SKM-1 (cell line): ENCODE data around the gene RPTOR.
A peak's percentile ranks its signal among the peaks of the same experiment; 100 is the strongest.

Experiments
- DNase-seq: peaks from one replicate; lab custom pipeline; 2025; ENCODE audit not compliant: unreplicated experiment; lab: John Stamatoyannopoulos, UW

The RPTOR gene

DNA sequence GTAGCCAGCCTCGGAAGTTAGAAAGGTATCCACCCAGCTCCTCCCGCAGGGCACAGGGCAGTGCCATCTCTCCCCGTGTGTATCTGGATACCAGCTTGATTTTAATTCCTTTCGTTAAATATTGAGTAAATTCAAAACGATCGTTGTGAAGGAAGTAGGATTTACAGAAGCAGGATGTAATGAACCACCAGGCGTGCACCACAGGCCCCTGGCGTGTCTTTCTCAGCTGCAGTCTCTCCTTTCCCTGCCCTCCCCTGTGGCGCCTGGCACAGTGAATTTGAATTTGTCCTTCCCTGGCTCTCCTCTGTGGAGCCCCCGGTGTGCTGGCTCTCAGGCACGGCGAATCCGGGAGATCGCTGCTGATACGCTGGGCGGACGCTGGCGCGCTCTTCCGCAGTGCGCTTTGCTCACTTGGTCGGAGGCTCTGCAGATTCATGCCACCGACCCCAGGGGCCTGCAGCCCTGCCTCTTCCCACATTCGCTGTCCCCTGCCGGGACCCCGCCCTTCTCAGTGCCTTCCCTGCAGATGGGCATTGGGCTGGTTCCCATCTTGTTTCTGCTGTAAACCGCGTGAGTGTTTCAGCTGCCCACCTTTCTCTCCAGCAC, 164.6 kb downstream of the RPTOR start:
- no peak for DNase-seq

DNA sequence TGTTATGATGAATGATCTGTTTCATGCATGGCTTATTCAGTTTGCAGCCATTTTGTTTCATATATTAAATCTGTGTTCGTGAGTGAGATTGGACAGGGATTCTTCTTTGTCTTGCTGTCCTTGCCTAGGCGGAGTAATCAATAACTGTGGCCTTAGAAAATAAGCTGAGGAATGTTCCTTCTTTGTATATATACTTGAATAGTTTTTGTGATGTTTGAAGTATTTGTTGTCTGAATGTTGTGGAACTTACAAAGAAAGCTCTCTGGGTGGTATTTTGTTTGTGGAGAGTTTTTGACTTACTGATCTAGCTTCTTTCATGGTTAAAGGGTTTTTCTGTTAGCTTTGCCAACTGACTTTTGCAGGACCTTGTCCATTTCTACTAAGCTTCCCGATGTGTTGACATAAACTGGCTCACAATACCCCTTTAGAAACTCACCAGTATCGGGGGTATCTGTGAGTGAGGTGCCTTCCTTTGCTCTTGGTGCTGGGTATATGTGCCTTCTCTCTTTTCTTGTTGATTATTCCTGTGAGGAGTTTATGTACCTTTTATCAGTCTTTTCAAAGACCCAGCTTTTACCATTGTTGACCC, 166.2 kb downstream of the RPTOR start:
- no peak for DNase-seq

DNA sequence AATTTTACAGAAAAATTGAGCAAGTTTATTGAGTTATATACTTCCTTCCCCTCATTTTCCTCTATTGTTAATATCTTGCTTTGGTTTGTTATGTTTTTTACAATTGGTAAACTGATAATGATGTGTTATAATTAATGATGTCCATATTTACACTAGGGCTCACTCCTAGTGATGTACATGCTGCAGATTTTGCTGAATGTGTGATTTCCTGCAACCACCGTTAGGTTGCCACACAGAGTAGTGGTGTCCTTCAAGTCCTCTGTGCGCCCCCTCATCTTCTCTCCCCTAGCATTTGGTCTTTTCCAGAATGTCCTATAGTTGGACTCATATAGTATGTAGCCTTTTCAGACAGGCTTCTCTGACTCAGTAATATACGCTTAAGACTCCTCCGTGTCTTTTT, 167.5 kb downstream of the RPTOR start:
- no peak for DNase-seq

DNA sequence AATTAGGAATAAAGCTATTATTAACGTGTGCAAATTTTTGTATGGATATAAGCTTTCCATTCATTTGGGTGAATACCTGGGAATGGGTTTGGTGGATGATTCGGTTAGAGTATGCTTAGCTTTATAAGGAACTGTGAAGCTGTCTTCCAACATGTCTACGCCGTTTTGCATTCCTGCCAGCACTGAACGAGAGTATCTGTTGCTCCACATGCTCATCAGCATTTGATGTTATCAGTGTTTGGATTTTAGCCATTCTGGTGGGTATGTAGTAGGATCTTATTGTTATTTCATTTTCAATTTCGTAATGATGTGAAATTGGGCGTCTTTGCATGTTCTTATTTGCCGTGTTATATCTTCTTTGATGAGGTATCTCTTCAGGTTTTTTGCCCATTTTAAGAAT, 168.0 kb downstream of the RPTOR start:
- no peak for DNase-seq

DNA sequence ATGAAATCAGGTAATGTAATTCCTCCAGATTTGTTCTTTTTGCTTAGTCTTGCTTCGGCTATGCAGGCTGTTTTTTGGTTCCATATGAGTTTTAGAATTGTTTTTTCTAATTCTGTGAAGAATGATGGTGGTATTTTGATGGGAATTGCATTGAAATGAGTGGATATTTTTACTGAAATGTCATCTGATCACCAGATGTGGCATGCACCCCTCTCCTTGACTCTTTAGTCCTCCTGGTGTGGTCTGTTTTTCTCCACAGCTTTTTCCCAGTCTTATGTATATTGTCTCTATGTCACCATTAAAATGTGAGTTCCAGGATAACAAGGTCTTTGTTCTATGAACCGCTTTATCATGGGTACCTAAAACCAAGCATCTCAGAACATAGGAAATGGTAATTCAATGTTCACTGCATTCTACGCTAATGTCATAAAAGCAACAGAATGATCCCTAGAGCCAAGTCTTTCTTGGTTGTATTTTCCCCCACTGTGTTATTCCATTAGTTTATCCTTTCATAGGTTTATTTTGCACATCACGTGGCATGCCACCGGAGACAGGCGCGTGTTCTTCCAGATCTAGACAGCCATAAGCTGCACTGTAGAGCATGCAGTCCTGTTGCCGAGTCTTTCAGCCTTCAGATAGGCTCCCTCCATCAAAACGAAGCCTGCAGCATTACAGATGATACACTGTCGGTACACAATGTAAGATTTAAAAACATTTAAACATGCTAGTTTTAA, 172.5 kb downstream of the RPTOR start:
- no peak for DNase-seq

DNA sequence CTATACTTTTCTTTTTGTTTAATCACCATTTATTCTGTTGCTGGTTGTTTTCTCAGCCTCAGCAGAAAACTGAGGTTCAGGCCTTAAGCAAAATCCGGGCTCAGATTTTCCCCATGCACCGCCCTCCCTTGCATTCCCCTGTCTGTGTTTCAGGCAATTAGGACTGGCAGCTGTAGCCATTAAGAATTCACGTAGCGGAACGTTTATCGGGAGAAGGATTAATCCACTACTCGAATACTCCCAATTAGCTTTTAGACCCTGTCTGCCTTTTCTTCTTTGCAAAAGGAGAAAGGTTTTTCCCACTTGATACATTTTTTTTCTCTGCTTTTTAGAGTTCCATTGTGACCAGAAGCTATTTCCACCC, 173.1 kb downstream of the RPTOR start:
- no peak for DNase-seq

DNA sequence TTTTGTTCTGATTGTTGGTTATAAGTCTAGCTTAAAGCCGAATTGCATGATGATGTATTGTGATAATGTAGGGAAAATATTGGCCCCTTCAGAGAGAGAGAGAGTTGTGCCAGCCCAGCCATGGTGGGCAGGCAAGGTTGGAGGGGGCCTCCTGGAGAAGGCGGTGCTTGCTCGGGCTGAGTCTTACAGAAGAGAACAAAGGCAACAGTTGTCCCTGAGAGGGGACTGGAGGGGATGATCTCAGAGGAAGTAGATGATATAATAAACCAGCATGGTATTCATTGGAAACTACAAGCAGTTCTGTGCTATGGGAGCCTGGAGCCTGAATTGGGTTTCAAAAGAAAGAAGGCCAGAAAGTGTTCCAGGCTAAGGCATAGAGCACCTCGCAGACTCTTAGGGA, 173.8 kb downstream of the RPTOR start:
- DNase-seq: no peak

DNA sequence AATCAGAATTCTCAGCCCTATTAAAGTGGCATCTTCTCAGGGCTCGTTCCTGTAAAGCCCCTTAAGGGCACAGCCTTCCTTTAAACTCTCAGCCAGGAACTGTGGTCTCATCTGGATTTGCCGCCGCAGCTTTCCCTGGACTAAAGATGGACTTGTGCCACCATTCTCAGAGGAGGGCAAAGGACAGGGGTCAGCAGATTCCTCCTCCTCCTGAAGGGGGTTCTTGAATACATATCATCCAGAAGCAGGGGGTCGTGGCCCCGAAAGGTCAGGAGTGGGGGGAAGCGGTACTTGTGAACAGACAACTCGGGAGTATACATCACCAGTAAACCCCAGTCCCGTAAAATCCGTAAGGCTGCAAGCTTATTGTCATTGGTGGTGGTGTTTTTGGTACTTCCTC, 174.8 kb downstream of the RPTOR start:
- no peak for DNase-seq

DNA sequence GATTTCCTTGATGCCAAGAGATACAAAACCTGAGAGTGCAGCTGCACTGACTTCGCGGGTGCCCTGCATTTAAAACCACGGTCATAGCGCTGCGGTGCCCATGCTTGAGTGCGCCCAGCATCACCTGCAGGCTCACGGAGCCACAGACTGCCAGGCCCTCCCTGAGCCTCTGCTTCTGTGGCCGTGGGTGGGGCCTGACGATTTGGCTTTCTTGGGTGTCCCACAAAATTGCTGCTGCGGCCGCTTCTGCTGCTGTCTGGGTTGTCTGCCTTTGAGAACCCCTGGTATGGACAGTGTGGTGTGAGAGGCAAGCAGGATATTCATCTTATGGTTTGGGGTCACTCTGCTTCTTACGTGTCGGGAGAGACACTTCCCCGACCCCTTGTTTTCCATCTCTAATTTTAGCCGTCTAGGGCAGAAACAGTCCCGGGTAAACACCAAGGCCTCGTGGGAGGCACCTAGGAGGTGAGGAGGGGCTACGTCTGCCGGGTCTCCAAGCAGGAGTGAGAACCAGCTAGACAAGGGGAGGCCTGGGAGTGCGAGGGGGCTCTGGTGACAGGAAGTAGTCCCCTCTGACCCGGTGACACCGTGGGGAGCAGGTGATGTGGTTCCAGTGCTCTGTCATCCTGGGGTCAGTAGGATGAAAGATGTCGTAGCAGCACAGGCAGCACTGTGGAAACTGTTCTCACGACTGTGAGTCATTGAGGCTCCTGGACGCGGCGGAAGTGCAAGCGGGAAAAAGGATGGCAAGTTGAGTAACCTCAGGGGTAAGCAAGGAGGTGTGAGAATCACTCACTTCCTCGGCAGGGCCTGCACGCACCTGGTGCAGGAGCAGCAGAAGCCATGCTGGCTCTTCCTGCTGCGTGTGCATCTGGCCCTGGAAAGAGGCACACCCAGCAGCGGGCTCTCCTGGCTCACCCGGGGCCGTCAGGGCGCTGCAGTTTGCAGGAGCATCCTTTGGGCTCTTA, 176.3 kb downstream of the RPTOR start:
- no peak for DNase-seq

DNA sequence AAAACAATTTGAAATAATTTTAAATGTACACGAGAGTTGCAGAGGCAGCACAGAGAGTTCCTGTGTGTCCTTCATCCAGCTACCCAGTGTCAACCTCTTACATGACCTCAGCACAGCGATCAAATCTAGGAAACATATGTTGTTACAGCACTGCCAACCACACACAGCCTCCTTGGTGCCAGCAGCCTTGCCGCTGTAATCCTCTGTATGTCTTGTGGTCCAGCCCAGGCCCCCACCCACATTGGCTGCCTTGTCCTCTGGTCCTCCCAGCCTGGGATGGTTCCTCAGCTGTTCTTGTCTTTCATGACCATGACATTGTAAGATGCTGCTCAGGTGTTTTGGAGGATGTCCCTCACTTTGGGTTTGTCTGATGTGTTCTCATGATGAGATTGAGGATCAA, 178.0 kb downstream of the RPTOR start:
- DNase-seq: no peak

DNA sequence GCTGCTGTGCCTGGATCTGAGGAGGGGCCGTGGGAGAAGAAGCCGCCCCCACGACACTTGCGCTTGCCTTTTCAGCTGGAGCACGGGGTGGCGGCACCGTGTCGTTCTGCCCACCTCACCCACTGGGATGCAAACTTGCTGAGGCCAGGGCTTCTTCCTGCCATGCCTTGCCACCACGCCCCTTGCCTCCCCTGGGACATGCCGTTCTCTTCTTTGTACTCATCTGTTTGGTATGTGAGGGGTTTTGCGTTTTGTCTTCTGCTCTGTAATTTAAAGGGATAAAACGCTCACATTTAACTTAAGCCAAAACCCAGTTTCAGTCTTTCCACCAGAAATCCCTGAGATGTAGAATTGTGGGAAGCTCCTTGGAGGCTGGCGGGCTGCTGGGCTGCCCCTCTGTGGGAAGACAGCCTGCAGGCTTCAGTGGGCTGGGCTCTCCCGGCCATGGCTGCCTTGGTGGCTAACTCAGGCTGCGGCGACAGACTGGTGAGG, 180.2 kb downstream of the RPTOR start:
- DNase-seq: no peak

DNA sequence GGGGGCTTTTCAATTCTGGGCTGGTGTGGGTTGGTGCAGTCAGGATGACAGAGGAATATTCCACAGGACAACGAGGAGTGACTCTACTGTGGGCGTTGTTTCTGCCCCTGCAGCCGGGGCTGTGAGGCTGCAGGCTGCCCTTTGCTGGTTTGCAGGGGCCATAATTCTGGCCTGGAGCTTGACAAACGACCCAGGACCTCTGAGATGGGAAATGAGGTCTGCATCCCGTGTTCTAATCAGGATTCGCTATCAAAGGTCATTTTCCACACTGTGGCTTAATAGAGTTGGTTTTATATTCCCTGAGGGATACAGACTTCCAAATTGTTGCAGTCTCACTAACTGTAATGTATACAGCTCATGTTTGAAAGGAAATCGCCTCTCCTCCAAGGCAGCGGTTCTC, 180.9 kb downstream of the RPTOR start:
- no peak for DNase-seq

DNA sequence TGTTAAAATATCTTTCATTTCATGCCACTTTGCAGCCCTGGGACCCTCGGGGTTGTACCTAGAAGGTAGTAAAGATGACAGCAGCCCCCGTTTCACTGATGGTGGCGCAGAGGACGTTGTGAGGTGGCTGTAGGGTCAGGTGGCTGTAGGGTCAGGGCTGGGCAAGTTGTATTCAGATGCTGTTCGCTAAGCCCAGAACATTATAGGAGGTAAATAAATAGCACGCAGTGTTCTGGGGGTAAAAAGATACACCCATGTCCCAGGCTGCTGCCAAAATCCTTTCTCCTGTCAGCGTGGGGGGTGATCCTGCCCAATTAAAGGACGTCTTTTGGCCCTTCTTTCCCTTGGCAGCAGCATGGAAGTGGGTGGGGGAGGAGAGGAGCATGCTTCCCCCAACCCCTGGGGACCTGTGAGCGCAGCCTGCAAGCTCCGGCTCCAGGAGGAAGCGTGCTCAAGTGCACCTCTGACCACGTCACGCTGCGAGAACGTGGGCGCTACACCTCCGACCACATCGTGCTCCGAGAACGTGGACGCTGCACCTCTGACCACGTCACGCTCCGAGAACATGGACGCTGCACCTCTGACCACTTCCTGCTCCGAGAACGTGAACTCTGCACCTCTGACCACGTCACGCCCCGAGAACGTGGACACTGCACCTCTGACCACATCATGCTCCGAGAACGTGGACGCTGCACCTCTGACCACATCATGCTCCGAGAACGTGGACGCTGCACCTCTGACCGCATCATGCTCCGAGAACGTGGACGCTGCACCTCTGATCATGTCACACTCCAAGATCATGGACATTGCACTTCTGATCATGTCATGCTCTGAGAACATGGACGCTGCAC, 182.1 kb downstream of the RPTOR start:
- no peak for DNase-seq

DNA sequence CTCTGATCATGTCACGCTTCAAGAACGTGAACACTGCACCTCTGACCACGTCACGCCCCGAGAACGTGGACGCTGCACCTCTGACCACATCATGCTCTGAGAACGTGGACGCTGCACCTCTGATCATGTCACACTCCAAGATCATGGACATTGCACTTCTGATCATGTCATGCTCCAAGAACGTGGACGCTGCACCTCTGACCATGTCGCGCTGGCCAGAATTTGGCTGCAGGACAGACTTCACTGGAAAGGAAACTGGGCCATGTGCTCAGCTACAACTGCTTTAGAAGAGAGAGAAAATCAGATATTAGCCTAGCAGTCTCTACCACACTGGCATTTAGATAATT, 182.7 kb downstream of the RPTOR start:
- no peak for DNase-seq

DNA sequence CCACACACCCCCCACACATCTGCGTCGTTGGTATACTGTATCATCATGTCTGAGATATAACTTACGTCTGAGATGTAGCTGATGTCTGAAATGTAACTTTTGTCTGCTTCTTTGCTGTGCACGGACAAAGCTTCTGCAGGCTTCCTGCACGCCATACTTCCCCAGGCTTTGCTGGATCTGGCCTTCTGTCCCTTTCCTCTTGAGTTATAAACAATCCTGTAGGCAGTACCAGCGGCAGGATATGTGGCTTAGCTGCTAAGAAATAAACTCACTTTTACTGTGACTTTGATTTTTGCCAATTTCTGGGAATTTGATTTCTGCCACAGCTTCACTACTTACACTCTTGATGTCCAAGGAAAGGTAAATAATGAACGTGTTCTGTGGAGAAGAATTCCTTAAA, 184.4 kb downstream of the RPTOR start:
- DNase-seq: no peak

DNA sequence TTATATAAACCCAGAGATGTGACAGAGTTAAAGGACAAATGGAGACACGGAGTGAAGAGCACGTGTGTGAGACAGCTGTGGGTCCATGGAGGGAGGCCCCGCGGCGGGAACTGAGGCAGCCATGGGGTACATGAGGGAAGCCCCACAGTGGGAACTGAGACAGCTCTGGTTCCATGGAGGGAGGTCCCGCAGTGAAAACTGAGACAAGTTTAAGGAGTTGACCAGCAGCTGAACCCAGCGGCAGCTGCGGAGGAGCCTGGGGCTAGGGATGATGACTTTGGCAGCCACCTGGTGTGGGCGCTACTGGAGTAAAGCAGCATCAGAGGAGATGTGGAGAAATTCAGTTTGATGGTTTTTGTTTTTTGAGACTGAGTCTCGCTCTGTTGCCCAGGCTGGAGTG, 185.1 kb downstream of the RPTOR start:
- DNase-seq: no peak

DNA sequence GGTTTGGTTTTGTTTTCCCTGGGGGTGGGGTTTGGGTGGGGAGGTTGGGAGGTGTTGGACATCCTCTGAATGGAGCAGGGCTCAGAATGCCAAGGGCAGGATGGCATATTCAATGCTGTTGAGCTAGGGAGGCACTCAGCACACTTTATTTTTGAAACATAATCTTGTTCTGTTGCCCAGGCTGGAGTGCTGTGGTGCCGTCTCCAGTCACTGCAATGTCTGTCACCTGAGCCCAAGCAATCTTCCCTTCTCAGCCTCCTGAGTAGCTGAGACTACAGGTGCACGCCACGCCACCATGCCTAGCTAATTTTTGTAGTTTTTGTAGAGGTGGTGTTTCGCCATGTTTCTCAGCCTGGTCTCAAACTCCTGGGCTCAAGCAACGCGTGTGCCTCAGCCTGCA, 186.1 kb downstream of the RPTOR start:
- no peak for DNase-seq

DNA sequence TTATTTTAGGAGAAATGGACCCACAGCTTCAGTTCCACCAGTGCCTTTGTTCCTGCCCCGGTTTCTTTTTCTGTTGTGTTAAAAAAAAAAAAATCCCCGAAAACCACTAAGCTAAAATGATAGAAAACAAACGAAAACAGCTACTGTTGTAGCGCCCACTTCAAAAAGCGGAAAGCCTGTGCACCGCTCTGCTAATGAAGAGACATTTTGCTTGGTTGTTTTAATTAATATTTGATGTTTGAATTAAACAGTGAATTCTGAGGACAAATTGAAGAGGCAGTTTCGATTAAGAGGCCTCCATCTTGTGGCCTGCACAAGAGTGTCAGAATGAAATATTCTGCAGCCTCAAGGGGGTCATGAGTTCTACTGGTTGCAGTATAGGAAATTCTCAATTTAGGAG, 186.7 kb downstream of the RPTOR start:
- DNase-seq: no peak

DNA sequence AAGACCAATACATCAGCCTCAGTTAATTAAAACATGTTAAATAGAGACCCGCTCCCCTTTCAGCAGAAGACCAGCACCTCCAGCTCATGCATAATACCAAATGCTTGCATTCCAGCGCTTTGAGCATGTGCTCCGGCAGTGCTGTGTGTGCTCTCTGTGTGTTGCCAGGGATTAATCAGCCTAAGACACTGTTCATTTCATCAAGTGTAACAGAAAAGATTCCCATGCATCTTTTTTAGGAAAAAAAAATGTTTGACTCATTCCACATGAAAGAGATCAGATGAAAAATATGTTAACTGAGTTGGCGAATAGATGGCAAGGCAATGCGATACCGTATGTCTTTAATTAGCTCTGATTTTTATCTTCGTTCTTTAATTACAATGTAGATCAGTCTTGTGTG, 187.6 kb downstream of the RPTOR start:
- no peak for DNase-seq

DNA sequence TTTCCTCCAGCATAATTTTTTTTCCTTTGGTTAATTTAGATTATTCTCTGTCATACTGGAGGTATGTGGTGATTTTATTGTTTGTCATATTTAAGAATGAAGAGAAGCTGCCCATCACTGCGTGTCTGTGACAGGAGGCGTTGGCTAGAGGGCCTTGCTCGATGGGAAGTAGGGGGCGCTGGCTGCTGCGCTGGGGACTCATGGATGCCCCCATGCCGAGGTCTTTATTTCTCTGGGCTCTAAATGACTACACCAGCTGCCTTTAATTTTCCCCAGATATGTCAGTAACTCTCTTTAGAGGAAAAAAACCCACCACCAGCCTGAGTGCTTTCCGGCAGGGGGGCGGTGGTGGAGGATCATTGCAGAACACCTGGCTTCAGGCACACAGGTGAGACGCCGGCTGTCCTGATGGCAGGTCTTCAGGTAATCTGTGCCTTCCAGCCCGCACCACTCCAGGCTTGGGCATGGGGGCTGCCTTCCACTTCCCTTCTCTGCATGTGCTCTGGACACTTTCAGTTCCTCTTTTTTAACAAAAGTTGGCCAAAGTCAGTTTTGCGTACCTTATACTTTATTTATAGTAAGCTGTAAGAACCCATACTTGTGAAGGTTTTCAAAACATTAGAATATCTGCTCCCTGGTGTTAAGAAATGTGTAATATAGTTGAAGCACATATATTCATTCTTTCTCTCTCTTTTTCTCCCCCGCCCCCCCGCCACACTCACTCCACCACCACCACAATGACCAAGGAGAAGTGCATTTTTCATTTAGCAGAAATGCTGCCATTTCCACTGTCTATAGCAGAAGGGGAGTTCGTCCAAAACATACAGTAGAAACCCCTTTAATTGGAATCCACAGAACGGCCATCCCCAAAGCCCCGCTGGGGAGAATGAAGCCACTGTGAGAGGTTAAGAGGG, 192.7 kb downstream of the RPTOR start:
- DNase-seq: peak; percentile 84
